Measurements from ENCODE around the gene EFCAB12. TPM values are rescaled to one million over a fixed set of nuclear protein-coding genes. Genes with fewer than 3 reads are reported as not detected.
"Not testable (repeated sequence)": the region's sequence is repeated elsewhere in the genome, so short reads cannot be mapped to it uniquely, and the experiment has no call there.

EFCAB12 gene
- total RNA-seq, 1 experiment from 2014 or later, result 0.08 TPM

GRCh38 chr3:129387487-129387886 lies 40.9 kb downstream of the EFCAB12 start:
- in situ Hi-C loops (cut with HindIII; ENCODE audit: low pct_unique_long_range_greater_than_20kb, low sequenced_read_pairs), result no loop called here
- DNase-seq (ENCODE audit: low read depth, low spot score), result no peak

- in situ Hi-C loops (cut with HindIII; ENCODE audit: low pct_unique_long_range_greater_than_20kb, low sequenced_read_pairs), result no loop called here
- no peak for DNase-seq (ENCODE audit: low read depth, low spot score)
Measured at GRCh38 chr3:129386984-129387383, 41.5 kb downstream of the EFCAB12 start.

GRCh38 chr3:129385507-129385906 lies 42.9 kb downstream of the EFCAB12 start:
- in situ Hi-C loops (cut with HindIII; ENCODE audit: low pct_unique_long_range_greater_than_20kb, low sequenced_read_pairs), result not testable (repeated sequence)
- peak; percentile 60 for DNase-seq (ENCODE audit: low read depth, low spot score)

- in situ Hi-C loops (cut with HindIII; ENCODE audit: low pct_unique_long_range_greater_than_20kb, low sequenced_read_pairs), result no loop called here
- no peak for DNase-seq (ENCODE audit: low read depth, low spot score)
Measured at GRCh38 chr3:129384594-129385323, 43.7 kb downstream of the EFCAB12 start.

GRCh38 chr3:129384103-129384502 lies 44.3 kb downstream of the EFCAB12 start:
- DNase-seq (ENCODE audit: low read depth, low spot score); in situ Hi-C loops (cut with HindIII; ENCODE audit: low pct_unique_long_range_greater_than_20kb, low sequenced_read_pairs): not testable (repeated sequence)

GRCh38 chr3:129383292-129383860 lies 45.1 kb downstream of the EFCAB12 start:
- in situ Hi-C loops (cut with HindIII; ENCODE audit: low pct_unique_long_range_greater_than_20kb, low sequenced_read_pairs), result no loop called here
- peak; percentile 86 for DNase-seq (ENCODE audit: low read depth, low spot score)

- DNase-seq (ENCODE audit: low read depth, low spot score), result no peak
- in situ Hi-C loops (cut with HindIII; ENCODE audit: low pct_unique_long_range_greater_than_20kb, low sequenced_read_pairs), result no loop called here
Measured at GRCh38 chr3:129382366-129382765, 46.1 kb downstream of the EFCAB12 start.

- in situ Hi-C loops (cut with HindIII; ENCODE audit: low pct_unique_long_range_greater_than_20kb, low sequenced_read_pairs), result no loop called here
- DNase-seq (ENCODE audit: low read depth, low spot score), result no peak
Measured at GRCh38 chr3:129379582-129380358, 48.7 kb downstream of the EFCAB12 start.

- in situ Hi-C loops (cut with HindIII; ENCODE audit: low pct_unique_long_range_greater_than_20kb, low sequenced_read_pairs), result no loop called here
Measured at GRCh38 chr3:129378949-129379348, 49.5 kb downstream of the EFCAB12 start.

GRCh38 chr3:129377615-129378014 lies 50.8 kb downstream of the EFCAB12 start:
- no peak for DNase-seq (ENCODE audit: low read depth, low spot score)
- in situ Hi-C loops (cut with HindIII; ENCODE audit: low pct_unique_long_range_greater_than_20kb, low sequenced_read_pairs), result no loop called here

More at GRCh38 chr3:129378949-129379348, 49.5 kb downstream of the EFCAB12 start:
- DNase-seq (ENCODE audit: low read depth, low spot score), result no peak

GRCh38 chr3:129375099-129375498 lies 53.3 kb downstream of the EFCAB12 start:
- in situ Hi-C loops (cut with HindIII; ENCODE audit: low pct_unique_long_range_greater_than_20kb, low sequenced_read_pairs), result no loop called here
- DNase-seq (ENCODE audit: low read depth, low spot score), result no peak

- DNase-seq (ENCODE audit: low read depth, low spot score), result no peak
Measured at GRCh38 chr3:129371041-129371826, 57.2 kb downstream of the EFCAB12 start.

GRCh38 chr3:129370248-129370964 lies 58.0 kb downstream of the EFCAB12 start:
- in situ Hi-C loops (cut with HindIII; ENCODE audit: low pct_unique_long_range_greater_than_20kb, low sequenced_read_pairs), result no loop called here
- no peak for DNase-seq (ENCODE audit: low read depth, low spot score)

More at GRCh38 chr3:129371041-129371826, 57.2 kb downstream of the EFCAB12 start:
- in situ Hi-C loops (cut with HindIII; ENCODE audit: low pct_unique_long_range_greater_than_20kb, low sequenced_read_pairs), result no loop called here

GRCh38 chr3:129369711-129370110 lies 58.7 kb downstream of the EFCAB12 start:
- DNase-seq (ENCODE audit: low read depth, low spot score), result no peak
- in situ Hi-C loops (cut with HindIII; ENCODE audit: low pct_unique_long_range_greater_than_20kb, low sequenced_read_pairs), result no loop called here

GRCh38 chr3:129367821-129368220 lies 60.6 kb downstream of the EFCAB12 start:
- DNase-seq (ENCODE audit: low read depth, low spot score), result no peak
- in situ Hi-C loops (cut with HindIII; ENCODE audit: low pct_unique_long_range_greater_than_20kb, low sequenced_read_pairs), result no loop called here

GRCh38 chr3:129366312-129366831 lies 62.1 kb downstream of the EFCAB12 start:
- in situ Hi-C loops (cut with HindIII; ENCODE audit: low pct_unique_long_range_greater_than_20kb, low sequenced_read_pairs), result no loop called here
- no peak for DNase-seq (ENCODE audit: low read depth, low spot score)
